ENCODE data around the gene DYTN.

DYTN gene

DNA sequence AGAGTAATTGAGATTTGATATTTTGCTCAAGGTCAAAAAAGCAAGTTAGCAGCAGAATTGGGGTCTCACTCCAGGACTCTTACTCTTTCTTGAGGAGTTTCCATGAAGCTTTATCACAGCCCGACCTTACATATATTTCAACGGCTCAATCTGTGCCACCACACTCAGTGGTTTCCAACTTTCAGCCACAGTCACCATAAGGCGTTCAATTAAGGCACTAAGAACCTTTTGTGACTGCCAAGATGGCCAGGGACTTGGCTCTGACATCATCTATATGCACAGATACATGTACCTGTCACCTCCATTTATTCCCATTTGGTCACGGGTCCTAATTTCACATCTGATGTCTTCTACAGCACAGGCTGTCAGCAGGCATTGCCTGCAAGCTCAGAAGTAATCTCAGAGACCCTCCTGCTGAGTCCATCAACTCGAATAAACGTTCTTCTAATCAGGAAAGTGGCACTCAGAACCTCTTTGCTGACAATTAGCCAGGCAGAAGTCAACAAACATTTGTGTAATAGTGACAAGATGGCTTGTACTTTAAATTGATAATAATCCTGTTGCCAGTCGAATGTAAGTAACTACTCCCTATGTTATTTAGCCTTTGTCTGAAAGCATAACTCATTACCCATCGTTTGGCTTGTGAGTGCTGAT, 16.1 kb downstream of the DYTN start:
- FAIRE-seq (no peak), DNase-seq (ENCODE audit: insufficient read length, low spot score) (no peak)

GRCh38 chr2:206700156-206700555, 18.0 kb downstream of the DYTN start:
- no peak for DNase-seq (ENCODE audit: insufficient read length, low spot score)

GRCh38 chr2:206698811-206699210, 19.4 kb downstream of the DYTN start:
- FAIRE-seq (no peak), DNase-seq (ENCODE audit: insufficient read length, low spot score) (no peak)

More at GRCh38 chr2:206700156-206700555, 18.0 kb downstream of the DYTN start:
- no peak for FAIRE-seq

DNA sequence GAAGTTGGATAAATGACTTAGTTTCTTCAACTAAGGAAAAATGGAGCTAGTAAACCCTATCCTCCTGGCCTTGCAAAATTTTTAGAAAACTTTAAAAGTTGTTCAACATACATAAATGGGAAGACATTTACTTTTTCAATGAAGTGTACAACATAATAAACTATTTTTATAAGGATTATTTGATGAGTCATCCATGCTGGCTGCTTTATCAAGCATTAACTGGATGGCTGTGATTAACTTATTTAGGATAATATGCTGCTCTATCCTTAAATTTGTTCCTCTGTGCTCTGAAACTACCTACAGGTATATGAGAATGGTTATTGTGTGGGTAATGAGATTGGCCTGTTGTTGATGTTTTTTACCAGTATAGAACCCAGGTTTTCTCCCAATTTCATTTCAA, 21.3 kb downstream of the DYTN start:
- DNase-seq (ENCODE audit: insufficient read length, low spot score) (no peak), FAIRE-seq (no peak)

- FAIRE-seq, result peak; percentile 4
- DNase-seq (ENCODE audit: insufficient read length, low spot score), result peak; percentile 57
These were observed 24.6 kb downstream of the DYTN start for GRCh38 chr2:206693399-206694137.

DNA sequence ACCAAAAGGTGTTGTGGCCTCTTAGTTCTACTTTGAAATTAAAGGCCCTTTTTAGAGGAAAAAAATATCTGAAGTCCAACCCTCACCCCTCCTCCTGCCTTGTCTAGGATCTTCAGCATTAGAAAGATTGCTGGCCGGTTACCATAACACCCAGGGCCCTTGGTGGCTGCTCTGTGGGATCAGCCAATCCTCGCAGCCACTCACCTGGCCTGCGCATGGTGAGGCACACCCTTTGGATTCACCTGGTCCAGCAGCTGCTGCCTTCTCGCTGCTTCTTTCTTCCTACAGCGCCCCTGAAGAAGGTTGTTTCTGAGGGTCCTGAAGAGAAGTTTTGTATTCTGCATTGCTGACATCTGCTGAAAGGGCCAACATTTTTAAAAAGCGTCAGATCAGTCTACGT, 25.2 kb downstream of the DYTN start:
- DNase-seq (ENCODE audit: insufficient read length, low spot score), result no peak
- FAIRE-seq, result no peak

DNA sequence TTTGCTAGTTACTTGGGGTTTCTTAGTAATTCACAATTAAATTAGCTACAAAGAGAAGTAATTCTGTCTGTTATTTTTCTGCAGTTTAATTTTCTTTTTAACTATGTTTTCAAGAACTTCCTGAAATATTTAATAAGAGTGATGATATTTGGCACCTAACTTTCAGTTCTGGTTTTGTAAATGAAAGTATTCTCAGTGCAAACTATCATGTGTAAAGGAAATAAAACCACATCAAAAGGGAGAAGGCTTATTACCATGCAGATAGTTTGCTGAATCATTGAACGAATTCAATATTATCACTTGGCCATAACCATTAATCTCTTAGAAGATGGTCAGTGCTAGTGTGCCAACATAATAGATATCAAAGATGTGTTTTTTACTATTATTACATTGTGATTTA, 29.2 kb downstream of the DYTN start:
- no peak for DNase-seq (ENCODE audit: insufficient read length, low spot score)
- no peak for FAIRE-seq

- FAIRE-seq (no peak), DNase-seq (ENCODE audit: insufficient read length, low spot score) (no peak)
These were observed 29.7 kb downstream of the DYTN start for GRCh38 chr2:206688453-206688852.

DNA sequence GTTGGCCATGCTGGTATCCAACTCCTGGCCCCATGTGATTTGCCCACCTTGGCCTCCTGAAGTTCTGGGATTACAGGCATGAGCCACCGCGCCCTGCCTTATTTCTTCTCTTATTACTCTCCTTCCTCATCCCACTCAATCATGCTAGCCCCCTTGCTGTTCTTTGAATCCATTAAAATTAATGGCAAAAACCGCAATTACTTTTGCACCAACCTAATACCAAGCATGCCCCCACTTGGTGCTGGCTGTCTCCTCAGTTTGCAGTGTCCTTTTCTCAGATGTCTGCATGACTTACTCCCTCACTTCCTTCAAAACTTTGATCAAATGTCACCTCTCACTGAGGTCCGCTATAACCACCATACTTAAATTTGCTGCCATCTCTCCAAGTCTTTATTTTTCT, 34.6 kb downstream of the DYTN start:
- DNase-seq (ENCODE audit: insufficient read length, low spot score) (no peak), FAIRE-seq (no peak)

GRCh38 chr2:206670531-206671319, 47.5 kb downstream of the DYTN start:
- no peak for FAIRE-seq
- no peak for DNase-seq (ENCODE audit: insufficient read length, low spot score)

GRCh38 chr2:206665251-206665650, 52.9 kb downstream of the DYTN start:
- FAIRE-seq, result no peak
- DNase-seq (ENCODE audit: insufficient read length, low spot score), result no peak

DNA sequence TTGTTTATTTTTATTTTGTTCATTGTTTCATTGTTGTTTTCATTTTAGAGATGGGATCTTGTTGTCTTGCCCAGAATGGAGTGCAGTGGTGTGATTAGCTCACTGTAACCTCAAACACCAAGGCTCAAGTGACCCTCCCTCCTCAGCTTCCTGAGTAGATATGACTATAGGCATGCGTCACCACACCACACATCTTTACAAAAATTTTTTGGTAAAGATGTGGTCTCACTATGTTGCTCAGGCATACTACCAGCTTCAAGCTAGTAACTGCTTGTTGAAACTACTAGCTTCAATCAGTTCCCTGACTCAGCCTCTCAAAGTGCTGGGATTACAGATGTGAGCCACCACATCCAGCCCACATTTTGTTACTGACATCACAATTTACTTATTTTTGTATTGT, 61.1 kb downstream of the DYTN start:
- FAIRE-seq (no peak), DNase-seq (ENCODE audit: insufficient read length, low spot score) (no peak)

- FAIRE-seq, result no peak
- DNase-seq (ENCODE audit: insufficient read length, low spot score), result no peak
These were observed 70.2 kb downstream of the DYTN start for GRCh38 chr2:206647985-206648384.

DNA sequence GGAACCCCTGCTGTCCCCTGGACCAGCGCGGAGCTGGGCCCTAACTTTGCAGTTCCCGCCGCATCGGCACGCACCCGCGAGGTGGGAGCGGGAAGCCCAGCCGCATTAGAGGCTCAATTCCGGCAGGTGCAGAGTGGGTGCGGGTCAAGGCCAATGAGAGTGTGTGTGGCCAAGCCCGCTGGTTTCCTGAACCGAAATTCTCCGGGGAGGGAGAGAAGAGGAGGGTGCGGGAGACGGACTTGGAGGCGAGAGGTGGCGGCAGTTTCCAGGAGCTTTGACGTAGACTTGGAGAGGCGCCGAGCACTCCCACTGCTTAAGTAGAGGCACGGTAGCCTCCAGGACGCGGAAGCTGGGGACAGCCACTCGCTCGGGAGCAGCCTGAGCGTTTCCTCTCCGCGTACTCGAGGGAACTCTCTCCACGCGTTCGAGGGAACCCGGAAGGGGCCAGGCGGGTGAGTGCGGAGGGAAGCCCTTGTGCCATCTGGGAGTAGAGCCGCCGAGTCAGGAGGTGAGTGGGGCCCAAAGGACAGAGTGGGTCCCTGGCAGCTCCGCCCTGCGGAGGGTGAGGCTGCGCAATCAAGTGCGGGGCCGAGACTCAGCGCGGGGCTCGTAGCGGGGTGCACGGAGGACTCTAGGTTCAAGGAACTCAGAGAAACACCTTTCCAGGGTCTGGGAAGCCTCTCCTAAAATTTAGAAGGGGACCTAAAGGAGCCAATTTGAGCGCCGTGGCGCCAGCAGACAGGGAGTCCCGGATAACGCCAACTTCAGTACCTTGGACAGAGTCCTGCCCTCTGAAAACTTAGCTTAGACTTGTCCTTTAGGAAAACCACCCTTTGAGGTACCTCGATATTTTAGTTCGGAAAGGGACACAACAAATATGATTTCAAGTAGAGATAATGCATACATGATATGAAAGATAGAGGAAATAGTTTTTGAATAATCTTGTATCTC, 75.8 kb downstream of the DYTN start, which contains the start of gene FAM237A:
TSS of gene FAM237A (plus strand) at position 413 of the 951 bp plus-strand sequence. CDS start 1,750 bp downstream, outside the sequence.
- FAIRE-seq, result no peak
- DNase-seq (ENCODE audit: insufficient read length, low spot score), result peak; percentile 49

- DNase-seq (ENCODE audit: insufficient read length, low spot score) (no peak), FAIRE-seq (no peak)
These were observed 77.0 kb downstream of the DYTN start for GRCh38 chr2:206641226-206641625.

DNA sequence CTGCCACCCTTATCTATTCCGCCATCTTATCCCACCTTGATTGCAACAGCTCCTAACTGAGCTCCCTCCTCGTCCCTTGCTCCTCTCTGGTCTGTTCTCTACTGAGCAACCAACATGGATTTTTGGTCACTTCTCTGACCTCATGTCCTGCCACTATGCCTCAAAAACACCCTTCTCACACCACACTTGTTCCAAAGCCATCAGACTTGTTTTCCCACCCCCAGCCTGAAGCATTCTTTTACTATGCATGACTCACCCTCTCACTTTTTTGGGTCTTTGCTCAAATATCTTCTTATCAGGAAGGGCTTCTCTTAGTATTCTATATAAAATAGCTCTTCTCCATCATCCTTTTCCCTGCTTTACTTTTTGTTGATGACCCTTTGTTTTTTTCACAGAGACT, 78.6 kb downstream of the DYTN start:
- no peak for DNase-seq (ENCODE audit: insufficient read length, low spot score)
- FAIRE-seq, result no peak

- no peak for DNase-seq (ENCODE audit: insufficient read length, low spot score)
- no peak for FAIRE-seq
These were observed 83.2 kb downstream of the DYTN start for GRCh38 chr2:206635015-206635414.

DNA sequence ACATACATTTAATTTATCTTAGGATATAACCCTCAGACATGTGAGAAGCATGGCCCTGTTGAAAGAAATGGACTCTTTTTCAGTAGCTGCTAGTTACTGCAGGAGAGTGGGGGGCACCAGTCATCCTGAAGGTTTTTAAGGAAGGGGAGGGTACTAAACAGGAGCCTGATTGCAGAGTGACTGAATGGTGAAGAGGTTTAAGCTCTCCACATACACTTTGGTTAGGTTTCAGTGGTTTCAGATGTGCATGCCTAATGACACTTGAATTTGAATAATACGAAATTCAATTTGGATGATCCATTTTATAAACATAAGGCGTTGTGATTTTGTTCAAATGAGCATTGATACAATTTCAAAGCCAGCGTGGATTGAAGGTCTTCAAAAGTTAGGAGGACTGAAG, 86.9 kb downstream of the DYTN start:
- DNase-seq (ENCODE audit: insufficient read length, low spot score) (no peak), FAIRE-seq (no peak)

GRCh38 chr2:206627632-206628031, 90.6 kb downstream of the DYTN start:
- no peak for DNase-seq (ENCODE audit: insufficient read length, low spot score)
- FAIRE-seq, result no peak

GRCh38 chr2:206626108-206626507, 92.1 kb downstream of the DYTN start:
- no peak for FAIRE-seq

More at GRCh38 chr2:206626108-206626507, 92.1 kb downstream of the DYTN start:
- no peak for DNase-seq (ENCODE audit: insufficient read length, low spot score)

All from HTR-8/SVneo (cell line).